Keratinocyte (primary cell): Measurements from ENCODE around the gene GPC3. TPM values are rescaled to one million over a fixed set of nuclear protein-coding genes. Genes with fewer than 3 reads are reported as not detected.

Experiments
- DNase-seq: peaks from one replicate; pipeline ENCODE4 v3.0.0-alpha.2; 2011; ENCODE audit warnings: low read depth, missing footprints, low spot score
- FAIRE-seq: peaks from 2 replicates; lab custom pipeline; 2011; peaks lifted over from hg19 to GRCh38; lab: Jason Lieb, UNC
- H2AFZ ChIP-seq: 2 replicates; pipeline ENCODE4 v1.6.0; 2012; ENCODE audit warnings: low read length, control low read depth, inconsistent platforms; ENCODE audit not compliant: control insufficient read depth
- H3K27ac ChIP-seq: 2 replicates; pipeline ENCODE4 v1.5.1; 2011; ENCODE audit warnings: low read length; ENCODE audit not compliant: control insufficient read depth, insufficient read depth
- H3K27me3 ChIP-seq: 3 replicates; pipeline ENCODE4 v1.6.0; 2011; ENCODE audit warnings: low read length; ENCODE audit not compliant: control insufficient read depth, insufficient read depth; ENCODE audit errors: extremely low read depth
- H3K36me3 ChIP-seq, 2 experiments: 2 replicates in 1 of 2; 3 replicates in 1 of 2; pipeline ENCODE4 v1.5.1; 2011; ENCODE audit warnings: low read length in 2 of 2, mild to moderate bottlenecking in 1 of 2; ENCODE audit not compliant: control insufficient read depth in 2 of 2, insufficient read depth in 2 of 2; ENCODE audit errors: extremely low read depth in 1 of 2
- H3K4me1 ChIP-seq: 3 replicates; pipeline ENCODE4 v1.5.1; 2011; ENCODE audit warnings: low read length; ENCODE audit not compliant: control insufficient read depth, insufficient read depth; ENCODE audit errors: extremely low read depth
- H3K4me2 ChIP-seq: 3 replicates; pipeline ENCODE4 v1.6.0; 2011; ENCODE audit warnings: low read depth, low read length; ENCODE audit not compliant: control insufficient read depth, insufficient read depth; ENCODE audit errors: extremely low read depth
- H3K4me3 ChIP-seq, 3 experiments: fragments of 200-600 bp in 1 of 3; sonication (generic) in 1 of 3; 2 replicates in 2 of 3; 3 replicates in 1 of 3; pipeline ENCODE4 v1.5.1; 2011 to 2016; ENCODE audit warnings: low read length in 3 of 3, mild to moderate bottlenecking in 3 of 3, control low read depth in 2 of 3, inconsistent platforms in 1 of 3, low read depth in 1 of 3, mixed read lengths in 1 of 3, mixed run types in 1 of 3, moderate library complexity in 1 of 3; ENCODE audit not compliant: control insufficient read depth in 2 of 3, insufficient read depth in 2 of 3; ENCODE audit errors: extremely low read depth in 1 of 3
- H3K79me2 ChIP-seq: 2 replicates; pipeline ENCODE4 v1.6.0; 2012; ENCODE audit warnings: low read length; ENCODE audit not compliant: control insufficient read depth, insufficient read depth
- H3K9ac ChIP-seq: 3 replicates; pipeline ENCODE4 v1.6.0; 2011; ENCODE audit warnings: low read length; ENCODE audit not compliant: control insufficient read depth, insufficient read depth; ENCODE audit errors: extremely low read depth
- H3K9me1 ChIP-seq: 3 replicates; pipeline ENCODE4 v1.6.0; 2011; ENCODE audit warnings: low read length; ENCODE audit not compliant: control insufficient read depth, insufficient read depth; ENCODE audit errors: extremely low read depth
- H3K9me3 ChIP-seq: 2 replicates; pipeline ENCODE4 v1.5.1; 2012; ENCODE audit warnings: low read depth, low read length; ENCODE audit not compliant: control insufficient read depth
- H4K20me1 ChIP-seq: 3 replicates; pipeline ENCODE4 v1.6.0; 2011; ENCODE audit warnings: low read length; ENCODE audit not compliant: control insufficient read depth, insufficient read depth; ENCODE audit errors: extremely low read depth
- EZH2 ChIP-seq: IDR thresholded peaks from one replicate; pipeline ENCODE4 v1.6.1; 2012; ENCODE audit warnings: inconsistent platforms, mild to moderate bottlenecking, low read length, moderate library complexity
- dilution Hi-C: fragments of 300-500 bp; cut with MboI; formaldehyde crosslinking; loops from one replicate; pipeline ENCODE4 v1.7.0; 2020; ENCODE audit warnings: low sequenced_read_pairs; ENCODE audit not compliant: extremely low pct_ligation_motif_present
- polyA plus RNA-seq, 5 experiments: library from polyadenylated mRNA; depleted of rRNA in 3 of 5; stranded (reverse) in 3 of 5; stranded (forward) in 1 of 5; unstranded in 1 of 5; fragments of >200 nt; gene quantifications; 1 replicate in 1 of 5; 2 replicates in 3 of 5; 3 replicates in 1 of 5; pipeline versions ENCODE4 v1.2.1 to v1.2.3, GENCODE V29; 2011 to 2012; ENCODE audit warnings: missing spikeins in 2 of 5, low read depth in 1 of 5, low replicate concordance in 1 of 5
- TF ChIP-seq, protein P1 (sequence below), 3 experiments: IDR thresholded peaks in 1 of 3; conservative IDR thresholded peaks in 1 of 3; optimal IDR thresholded peaks in 1 of 3; 2 replicates in 2 of 3; 3 replicates in 1 of 3; pipeline versions ENCODE3 to v1.5.1; 2011; ENCODE audit warnings: low read length in 3 of 3, mild to moderate bottlenecking in 3 of 3, moderate library complexity in 2 of 3, control low read depth in 1 of 3, inconsistent platforms in 1 of 3; ENCODE audit not compliant: insufficient read depth in 2 of 3; ENCODE audit errors: extremely low read depth in 1 of 3

The GPC3 gene
- polyA plus RNA-seq, 1 donor (not counting 4 experiments of a cell fraction or from before 2014, with no cell fraction given) = 0.03 TPM

DNA sequence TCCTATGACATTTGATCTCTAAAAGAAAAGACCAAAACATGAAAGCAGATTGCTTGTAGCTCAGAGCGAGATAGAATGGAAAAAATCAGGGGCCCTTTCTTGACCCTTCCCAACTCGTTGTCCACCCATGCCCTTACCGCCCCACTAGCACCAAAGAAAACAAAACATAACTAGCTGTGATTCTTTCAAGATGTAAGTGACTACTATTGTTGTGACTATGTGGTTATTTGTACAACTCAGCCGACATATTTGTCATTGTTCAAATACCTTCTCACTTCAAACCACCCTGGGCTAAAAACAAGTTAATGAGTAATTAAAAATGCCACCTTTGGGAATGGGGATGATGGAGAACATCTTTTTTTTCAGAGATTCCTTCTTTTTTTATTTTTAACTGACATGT, 399.0 kb downstream of the GPC3 start:
- H3K9ac ChIP-seq = no peak overlapping the region
- H3K4me2 ChIP-seq = no peak overlapping the region
- no peak for FAIRE-seq
- no peak overlapping the region for H3K4me3 ChIP-seq
- no peaks in the 10 kb centered on the region for H3K9me1 ChIP-seq
- H3K36me3 ChIP-seq = no peaks in the 10 kb centered on the region
- H3K27me3 ChIP-seq = no peaks in the 10 kb centered on the region
- H2AFZ ChIP-seq = no peak overlapping the region
- DNase-seq = no peak
- no peaks in the 10 kb centered on the region for H3K79me2 ChIP-seq
- H3K4me1 ChIP-seq = no peaks in the 10 kb centered on the region
- dilution Hi-C loops = no loop called here
- H3K27ac ChIP-seq = no peak overlapping the region
- no peaks in the 10 kb centered on the region for H4K20me1 ChIP-seq
- TF ChIP-seq, protein P1, sequence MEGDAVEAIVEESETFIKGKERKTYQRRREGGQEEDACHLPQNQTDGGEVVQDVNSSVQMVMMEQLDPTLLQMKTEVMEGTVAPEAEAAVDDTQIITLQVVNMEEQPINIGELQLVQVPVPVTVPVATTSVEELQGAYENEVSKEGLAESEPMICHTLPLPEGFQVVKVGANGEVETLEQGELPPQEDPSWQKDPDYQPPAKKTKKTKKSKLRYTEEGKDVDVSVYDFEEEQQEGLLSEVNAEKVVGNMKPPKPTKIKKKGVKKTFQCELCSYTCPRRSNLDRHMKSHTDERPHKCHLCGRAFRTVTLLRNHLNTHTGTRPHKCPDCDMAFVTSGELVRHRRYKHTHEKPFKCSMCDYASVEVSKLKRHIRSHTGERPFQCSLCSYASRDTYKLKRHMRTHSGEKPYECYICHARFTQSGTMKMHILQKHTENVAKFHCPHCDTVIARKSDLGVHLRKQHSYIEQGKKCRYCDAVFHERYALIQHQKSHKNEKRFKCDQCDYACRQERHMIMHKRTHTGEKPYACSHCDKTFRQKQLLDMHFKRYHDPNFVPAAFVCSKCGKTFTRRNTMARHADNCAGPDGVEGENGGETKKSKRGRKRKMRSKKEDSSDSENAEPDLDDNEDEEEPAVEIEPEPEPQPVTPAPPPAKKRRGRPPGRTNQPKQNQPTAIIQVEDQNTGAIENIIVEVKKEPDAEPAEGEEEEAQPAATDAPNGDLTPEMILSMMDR (optimal IDR thresholded peaks at IDR 0.05 in 1 of 3, IDR thresholded peaks at IDR 0.05 in 1 of 3, conservative IDR thresholded peaks at IDR 0.05 in 1 of 3; ENCODE audit: extremely low read depth in 1 of 3, insufficient read depth in 2 of 3, low read length in 3 of 3) = no peak
- TF ChIP-seq EZH2 = no peak
- no peaks in the 10 kb centered on the region for H3K9me3 ChIP-seq

DNA sequence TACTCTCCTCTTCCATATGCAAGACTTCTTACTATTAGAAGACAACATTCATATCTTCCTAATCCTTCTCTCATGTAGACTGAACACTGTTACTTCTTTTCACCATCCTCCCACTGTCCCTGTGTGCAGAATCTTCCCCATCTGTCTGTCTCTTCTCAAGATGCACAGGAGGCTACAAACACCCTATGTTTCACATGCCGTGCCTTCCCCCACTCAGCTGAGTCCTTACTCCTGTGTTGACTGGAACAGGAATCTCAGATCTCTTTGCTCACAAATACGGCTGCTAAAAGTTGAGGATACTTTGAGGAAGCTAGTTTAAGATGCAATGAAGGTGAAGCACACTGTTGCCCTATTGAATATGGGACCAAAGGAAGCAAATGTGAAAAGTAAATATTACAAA, 401.6 kb downstream of the GPC3 start:
- no peak for FAIRE-seq
- no peak for TF ChIP-seq EZH2
- TF ChIP-seq, protein P1 (optimal IDR thresholded peaks at IDR 0.05 in 1 of 3, IDR thresholded peaks at IDR 0.05 in 1 of 3, conservative IDR thresholded peaks at IDR 0.05 in 1 of 3; ENCODE audit: extremely low read depth in 1 of 3, insufficient read depth in 2 of 3, low read length in 3 of 3) = no peak

More for the DNA sequence above, 401.6 kb downstream of the GPC3 start:
- Histone ChIP-seq H4K20me1 (no peaks in the 10 kb centered on the region), H3K27ac (no peak overlapping the region), H3K9me1 (no peaks in the 10 kb centered on the region), H3K4me2 (no peak overlapping the region), H3K79me2 (no peaks in the 10 kb centered on the region), H3K9ac (no peak overlapping the region), H3K36me3 (no peaks in the 10 kb centered on the region), H3K4me3 (no peak overlapping the region), H3K27me3 (no peaks in the 10 kb centered on the region), H2AFZ (no peak overlapping the region), H3K4me1 (no peaks in the 10 kb centered on the region), H3K9me3 (no peaks in the 10 kb centered on the region)
- no peak for DNase-seq
- dilution Hi-C loops = no loop called here
